Activated T-cell treated with anti-CD3 and anti-CD28 coated beads, Interleukin-2, amount 50 U/mL, for 1 hour (primary cell): Measurements from ENCODE around the gene EFHD1.
"Not testable (repeated sequence)": the region's sequence is repeated elsewhere in the genome, so short reads cannot be mapped to it uniquely, and the experiment has no call there.

ENCODE experiments used
- DNase-seq: peaks from one replicate; pipeline ENCODE4 v3.0.0-alpha.2; 2020

The EFHD1 gene

DNA sequence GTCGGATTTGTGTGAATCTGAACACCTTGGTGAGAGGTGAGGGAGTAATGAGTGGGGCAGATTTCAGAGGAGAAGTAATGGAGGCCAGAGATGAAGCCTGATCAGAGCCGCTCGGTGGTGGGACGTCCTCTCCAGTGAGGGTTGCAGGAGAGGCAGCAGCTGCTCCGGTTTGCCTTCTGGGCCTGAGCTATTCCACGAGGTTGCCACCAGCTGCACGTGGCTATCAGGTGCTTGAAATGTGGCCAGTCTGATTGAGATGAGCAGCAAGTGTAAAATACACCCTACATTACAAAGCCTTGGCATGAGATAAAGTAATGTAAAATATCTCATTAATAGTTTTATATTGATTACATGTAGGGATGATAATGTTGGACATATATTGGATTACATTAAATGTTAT lies 10.8 kb upstream of the EFHD1 start:
- no peak for DNase-seq

GRCh38 chr2:232623768-232624765 lies 9.3 kb upstream of the EFHD1 start:
- no peak for DNase-seq

DNA sequence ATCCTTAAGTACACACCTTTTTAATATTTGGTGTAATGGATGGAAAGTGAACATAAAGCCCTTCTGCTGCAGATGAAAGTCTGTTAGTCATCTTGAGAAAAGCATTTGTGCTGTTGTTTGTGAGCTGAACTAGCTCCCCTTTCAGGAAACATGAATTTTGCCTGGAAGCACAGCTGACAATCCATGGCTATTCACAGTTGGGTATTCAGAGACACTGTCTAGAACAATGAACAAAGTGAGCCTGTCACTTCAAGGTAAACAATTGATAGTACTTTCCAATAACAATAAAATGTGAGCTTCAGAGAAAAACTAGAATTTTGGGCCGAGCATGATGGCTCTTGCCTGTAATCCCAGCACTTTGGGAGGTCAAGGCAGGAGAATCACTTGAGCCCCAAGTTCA lies 6.8 kb upstream of the EFHD1 start:
- no peak for DNase-seq

DNA sequence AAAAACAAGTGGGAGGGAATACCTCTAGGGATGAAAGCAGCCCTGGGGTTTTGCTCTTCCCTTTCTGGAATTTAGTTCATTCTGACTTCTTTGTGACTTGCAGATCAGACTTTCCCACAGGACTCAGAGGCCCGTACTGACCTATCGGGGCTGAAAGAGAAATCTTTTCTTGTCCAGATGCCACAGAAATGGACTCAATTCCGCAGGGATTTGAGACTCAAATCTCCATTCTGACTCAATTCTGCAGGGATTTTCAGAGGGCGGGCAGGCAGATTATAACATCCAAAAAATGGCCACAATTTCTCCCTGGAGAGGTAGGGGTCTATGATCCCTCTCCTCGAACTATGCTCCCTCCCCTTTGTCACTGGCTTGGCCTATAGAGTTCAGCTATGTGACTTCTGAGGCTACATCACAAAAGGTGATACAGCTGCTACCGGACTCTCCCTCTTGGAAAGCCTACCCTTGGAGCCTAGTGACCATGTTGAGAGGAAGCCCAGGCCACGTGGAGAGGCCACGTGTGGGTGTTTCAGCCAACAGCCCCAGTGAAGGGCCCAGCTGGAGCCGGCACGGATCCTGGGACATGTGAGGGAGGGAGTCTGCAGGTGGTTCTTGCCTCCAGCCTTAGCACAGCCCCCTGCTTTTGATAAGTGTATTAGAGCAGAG lies 4.8 kb upstream of the EFHD1 start:
- DNase-seq: no peak

DNA sequence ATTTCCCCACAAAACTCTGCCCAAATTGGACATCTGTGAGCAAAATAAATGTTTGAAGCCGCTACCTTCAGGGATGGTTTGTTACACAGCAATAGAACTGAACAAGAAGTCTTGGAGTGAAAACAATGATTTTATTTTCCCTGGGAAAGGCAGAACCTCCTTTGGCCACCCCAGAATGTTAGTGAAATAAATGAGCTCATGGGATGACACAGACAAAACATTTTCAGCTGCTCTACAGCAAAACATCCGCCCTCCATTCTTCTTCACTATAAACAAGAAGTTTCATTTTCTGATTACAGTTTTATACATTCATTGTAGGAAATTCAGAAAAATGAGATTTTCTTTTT lies 4.3 kb upstream of the EFHD1 start:
- no peak for DNase-seq

- no peak for DNase-seq
Observed at GRCh38 chr2:232632229-232632903, 1.0 kb upstream of the EFHD1 start.

- DNase-seq: no peak
Observed at GRCh38 chr2:232632904-232633412, 446 bp upstream of the EFHD1 start.

GRCh38 chr2:232634206-232635150 lies 1.1 kb downstream of the EFHD1 start:
- DNase-seq: no peak

DNA sequence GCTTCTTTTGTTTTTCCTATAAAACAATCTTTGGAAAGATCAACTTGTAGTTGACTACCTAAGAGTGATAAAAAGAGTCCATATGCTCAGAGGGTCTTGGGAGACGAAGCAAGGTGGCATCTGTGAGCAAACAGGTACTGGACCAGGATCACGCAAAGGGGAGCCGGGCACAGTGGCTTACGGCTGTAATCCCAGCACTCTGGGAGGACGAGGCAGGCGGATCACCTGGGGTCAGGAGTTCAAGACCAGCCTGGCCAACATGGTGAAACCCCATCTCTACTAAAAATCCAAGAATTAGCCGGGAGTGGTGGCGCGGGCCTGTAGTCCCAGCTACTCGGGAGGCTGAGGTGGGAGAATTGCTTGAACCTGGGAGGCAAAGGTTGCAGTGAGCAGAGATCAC lies 2.0 kb downstream of the EFHD1 start:
- not testable (repeated sequence) for DNase-seq

DNA sequence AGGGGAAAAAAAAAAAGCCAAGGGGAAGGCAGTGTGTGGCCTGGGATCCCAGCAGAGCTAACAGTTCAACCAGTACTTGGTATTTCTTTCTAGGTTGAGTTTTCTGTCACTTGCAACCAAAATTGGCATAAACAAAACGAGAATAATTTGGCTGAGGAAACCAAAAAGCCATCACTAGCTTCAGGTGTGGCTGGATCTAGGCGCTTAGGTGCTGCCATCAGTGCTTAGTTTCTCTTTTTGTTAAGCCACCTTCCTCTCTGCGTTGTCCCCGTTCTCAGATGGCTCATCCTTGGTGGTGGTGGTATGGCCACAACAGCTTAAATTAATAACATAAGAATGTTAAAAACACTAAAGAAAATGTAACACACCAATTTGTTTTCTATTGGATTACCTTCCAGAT lies 2.4 kb downstream of the EFHD1 start:
- no peak for DNase-seq

GRCh38 chr2:232636788-232637420 lies 3.5 kb downstream of the EFHD1 start:
- DNase-seq: no peak

DNA sequence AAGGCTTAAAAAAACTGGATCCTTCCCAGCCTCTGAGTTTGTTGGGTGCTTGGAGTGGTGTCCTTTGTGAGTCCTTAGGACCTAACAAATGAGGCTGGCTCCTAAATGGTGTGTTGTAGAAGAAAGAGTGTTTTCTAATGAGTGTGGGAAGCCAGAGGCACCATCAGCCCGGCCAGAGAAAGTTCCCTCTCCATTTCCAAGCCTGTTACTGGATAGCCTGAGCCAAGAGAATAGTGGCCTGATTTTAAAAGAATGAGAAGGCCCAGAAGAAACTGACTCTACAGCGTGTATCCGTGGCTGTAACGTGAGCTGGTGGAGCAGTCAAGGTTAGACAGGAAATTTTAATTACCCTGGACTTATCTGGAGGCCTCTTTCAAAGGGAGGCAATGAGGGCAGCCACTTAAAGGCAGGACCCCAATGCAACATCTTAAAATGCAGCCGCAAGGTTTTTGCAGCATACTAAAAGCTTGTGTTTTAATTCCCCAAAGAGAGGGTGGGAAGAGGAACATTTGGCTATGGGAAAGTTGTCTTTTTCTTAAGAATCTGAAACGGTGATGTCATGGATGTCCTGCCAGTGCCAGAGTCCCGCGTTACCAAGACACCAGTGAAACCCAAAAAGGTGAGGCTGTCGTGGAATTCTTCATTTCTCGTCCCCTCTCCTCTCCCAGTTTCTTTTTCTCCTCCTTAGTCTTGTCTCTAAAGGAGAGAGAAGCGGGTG lies 4.6 kb downstream of the EFHD1 start:
- DNase-seq: no peak

- no peak for DNase-seq
Observed at GRCh38 chr2:232641153-232641848, 7.9 kb downstream of the EFHD1 start.

- no peak for DNase-seq
Observed at GRCh38 chr2:232643147-232643425, 9.7 kb downstream of the EFHD1 start.

DNA sequence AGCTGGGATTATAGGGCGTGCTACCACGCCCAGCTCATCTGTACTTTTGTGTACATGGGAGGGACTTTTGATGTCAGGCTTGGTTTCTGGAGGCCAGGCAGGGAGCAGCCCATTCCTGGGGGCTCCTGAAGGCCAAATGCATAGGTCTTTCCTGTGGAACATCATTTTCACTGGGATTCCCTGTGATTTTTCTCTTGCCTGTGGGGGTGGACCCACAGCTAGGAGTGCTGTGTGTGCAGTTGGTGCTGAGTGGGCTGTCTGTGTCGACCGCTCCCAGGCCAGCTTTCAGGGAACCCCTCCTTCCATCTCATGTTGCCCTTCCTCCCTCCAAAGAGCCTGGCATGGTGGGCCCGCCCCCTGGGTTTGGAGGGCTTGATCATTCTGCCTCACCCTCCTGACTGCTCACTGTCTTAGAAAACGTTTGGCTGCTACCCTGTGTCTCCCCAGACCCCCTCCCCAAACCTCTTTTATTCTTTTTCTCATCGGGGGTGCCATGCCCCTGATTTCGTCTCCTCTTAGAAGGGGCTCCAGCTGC lies 10.5 kb downstream of the EFHD1 start:
- no peak for DNase-seq

GRCh38 chr2:232645061-232645460 lies 11.7 kb downstream of the EFHD1 start:
- DNase-seq: no peak

DNA sequence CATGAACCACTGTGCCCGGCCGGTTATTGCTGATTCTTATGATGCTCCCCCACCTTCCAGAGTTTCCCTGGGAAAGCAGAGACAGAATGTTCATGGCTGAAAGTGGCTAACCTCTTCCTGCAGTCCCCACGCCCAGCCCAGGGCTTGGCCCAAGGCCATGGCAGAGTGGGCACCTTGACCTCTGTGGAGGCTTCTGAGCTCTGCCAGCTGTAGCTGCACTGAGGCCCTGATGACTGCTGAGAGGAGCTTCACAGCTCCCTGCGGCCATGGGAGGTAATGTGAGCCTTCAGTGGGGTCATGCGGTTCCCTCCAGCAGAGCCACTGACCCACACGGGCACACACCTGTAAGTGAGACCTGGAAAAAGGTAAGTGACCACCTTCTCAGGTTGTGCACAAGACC lies 13.3 kb downstream of the EFHD1 start:
- DNase-seq: no peak

GRCh38 chr2:232647261-232647660 lies 13.9 kb downstream of the EFHD1 start:
- DNase-seq: no peak

- DNase-seq: no peak
Observed at GRCh38 chr2:232649033-232649432, 15.6 kb downstream of the EFHD1 start.

DNA sequence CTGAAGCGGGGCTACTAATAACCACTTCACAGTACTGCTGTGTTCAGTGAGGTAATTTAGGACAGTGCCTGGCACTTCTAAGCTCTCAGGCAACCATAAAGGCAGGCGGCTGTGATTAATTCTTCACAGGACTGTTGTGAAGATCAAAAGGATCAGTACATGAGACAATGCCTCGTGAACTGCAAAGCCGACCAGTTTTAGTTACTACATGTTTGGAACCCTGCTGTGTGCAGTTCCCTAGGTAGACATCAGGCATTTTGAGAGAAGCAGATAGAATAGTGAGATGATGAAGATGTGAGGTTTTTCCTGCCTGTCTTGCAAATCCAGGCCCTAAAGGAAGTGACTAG lies 19.1 kb downstream of the EFHD1 start:
- no peak for DNase-seq

GRCh38 chr2:232653441-232653840 lies 20.0 kb downstream of the EFHD1 start:
- DNase-seq: no peak
